Keratinocyte (primary cell): ENCODE data around the gene PTPN4.

Experiments
- CTCF ChIP-seq, 3 experiments: IDR thresholded peaks in 1 of 3; conservative IDR thresholded peaks in 1 of 3; optimal IDR thresholded peaks in 1 of 3; 2 replicates in 2 of 3; 3 replicates in 1 of 3; pipeline versions ENCODE3 to v1.5.1; 2011; ENCODE audit warnings: low read length in 3 of 3, mild to moderate bottlenecking in 3 of 3, moderate library complexity in 2 of 3, control low read depth in 1 of 3, inconsistent platforms in 1 of 3; ENCODE audit not compliant: insufficient read depth in 2 of 3; ENCODE audit errors: extremely low read depth in 1 of 3
- EZH2 ChIP-seq: IDR thresholded peaks from one replicate; pipeline ENCODE4 v1.6.1; 2012; ENCODE audit warnings: inconsistent platforms, mild to moderate bottlenecking, low read length, moderate library complexity

- TF ChIP-seq EZH2: no peak
- TF ChIP-seq CTCF (optimal IDR thresholded peaks at IDR 0.05 in 1 of 3, IDR thresholded peaks at IDR 0.05 in 1 of 3, conservative IDR thresholded peaks at IDR 0.05 in 1 of 3; ENCODE audit: extremely low read depth in 1 of 3, insufficient read depth in 2 of 3, low read length in 3 of 3): no peak
Measured at GRCh38 chr2:119859528-119859927, 99.8 kb downstream of the PTPN4 start.
